ENCODE data around the gene STAB2. TPM values are rescaled to one million over a fixed set of nuclear protein-coding genes. Genes with fewer than 3 reads are reported as not detected.

The STAB2 gene
- total RNA-seq, 1 donor from 2014 or later, result 8.6 TPM

- DNase-seq, result no peak
These were observed 103.4 kb downstream of the STAB2 start for GRCh38 chr12:103690426-103690825.

- no peak for DNase-seq
These were observed 104.0 kb downstream of the STAB2 start for GRCh38 chr12:103691063-103691462.

DNA sequence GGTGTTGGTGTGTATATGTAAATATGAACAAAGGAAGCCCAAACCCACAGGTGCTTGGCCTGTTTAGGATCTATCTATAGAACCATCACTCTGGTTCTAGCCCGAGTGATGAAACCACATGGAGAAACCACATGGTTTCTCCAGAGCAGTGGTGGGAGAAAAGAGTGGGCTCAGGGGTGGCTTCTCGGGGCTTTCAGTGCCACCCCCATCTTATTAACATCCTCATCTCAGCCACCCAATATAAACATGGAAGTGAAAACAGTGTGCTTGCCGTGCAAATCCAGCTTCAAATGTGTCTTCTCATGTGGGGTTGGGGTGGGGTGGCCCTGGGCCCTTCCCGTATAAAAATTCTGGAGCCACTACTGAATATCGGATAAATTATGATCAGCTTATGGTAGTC is 109.0 kb downstream of the STAB2 start:
- DNase-seq, result no peak

- DNase-seq, result no peak
These were observed 111.1 kb downstream of the STAB2 start for GRCh38 chr12:103697971-103698751.

DNA sequence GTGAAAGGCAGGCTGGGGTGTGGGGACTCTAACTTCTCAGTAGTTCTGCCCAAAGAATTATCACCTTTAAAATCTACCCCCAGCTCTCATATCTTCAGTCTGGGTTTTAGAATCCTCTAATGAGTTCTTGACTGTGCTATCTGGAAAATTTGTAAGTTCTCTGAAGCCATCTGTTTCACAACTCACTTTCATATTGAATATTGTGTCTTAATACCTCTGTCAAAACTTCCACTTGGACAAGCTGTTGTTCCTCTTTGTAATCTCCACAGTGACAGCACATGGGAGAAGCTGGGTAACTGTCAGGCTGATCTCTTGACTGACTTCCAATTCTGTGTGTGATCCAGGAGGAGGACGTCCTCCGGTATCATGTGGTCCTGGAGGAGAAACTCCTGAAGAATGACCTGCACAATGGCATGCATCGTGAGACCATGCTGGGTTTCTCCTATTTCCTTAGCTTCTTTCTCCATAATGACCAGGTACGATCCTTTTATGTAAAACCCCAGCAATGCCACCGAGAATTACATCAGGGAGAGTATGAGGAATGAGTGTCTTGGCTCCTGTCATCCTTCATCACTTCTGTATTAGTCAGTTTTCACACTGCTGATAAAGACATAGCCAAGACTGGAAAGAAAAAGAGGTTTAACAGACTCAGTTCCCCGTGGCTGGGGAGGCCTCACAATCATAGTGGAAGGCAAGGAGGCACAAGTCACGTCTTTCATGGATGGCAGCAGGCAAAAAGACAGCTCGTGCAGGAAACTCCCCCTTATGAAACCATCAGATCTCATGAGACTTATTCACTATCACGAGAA is 111.9 kb downstream of the STAB2 start:
- no peak for DNase-seq

GRCh38 chr12:103705098-103705497 is 118.0 kb downstream of the STAB2 start:
- no peak for DNase-seq

GRCh38 chr12:103705927-103706326 is 118.9 kb downstream of the STAB2 start:
- DNase-seq, result no peak

GRCh38 chr12:103707446-103707845 is 120.4 kb downstream of the STAB2 start:
- peak; percentile 32 for DNase-seq

DNA sequence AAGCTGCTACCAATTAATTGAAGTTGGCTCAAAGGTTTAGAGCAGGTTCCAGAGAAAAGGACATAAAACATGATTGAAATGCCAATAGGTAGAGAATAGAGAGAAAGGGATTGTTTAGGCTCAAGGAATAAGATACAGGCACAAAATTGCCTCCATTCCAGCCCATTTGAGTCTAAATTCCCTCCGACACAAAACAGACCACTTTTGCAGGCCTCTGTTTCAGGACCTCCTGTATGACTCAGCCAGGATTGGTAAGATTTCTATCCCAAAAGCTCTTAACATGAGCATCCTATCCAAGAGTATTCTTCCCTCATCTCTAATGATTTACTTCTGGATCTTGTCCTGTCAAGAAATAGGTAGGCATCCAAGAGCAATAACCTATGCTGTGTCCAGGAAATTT is 123.5 kb downstream of the STAB2 start:
- peak; percentile 19 for DNase-seq

DNA sequence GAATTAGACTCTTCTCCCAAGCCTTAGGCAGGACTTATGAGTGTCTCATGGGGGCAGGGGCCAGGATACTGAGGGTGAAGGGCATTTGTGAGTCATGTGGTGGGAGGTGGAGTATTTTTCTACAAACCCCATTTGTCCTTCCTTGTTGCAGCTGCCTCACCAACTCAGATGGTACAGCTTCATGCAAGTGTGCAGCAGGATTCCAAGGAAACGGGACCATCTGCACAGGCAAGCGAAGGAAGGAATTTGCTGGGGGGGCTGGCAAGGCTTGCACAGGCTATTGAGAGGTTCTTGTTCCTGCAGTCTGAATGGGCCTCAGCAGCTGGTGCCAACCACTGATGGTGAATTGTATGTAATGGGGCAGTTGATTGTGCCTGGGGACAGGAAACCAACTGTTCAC is 125.1 kb downstream of the STAB2 start:
- peak; percentile 71 for DNase-seq

- DNase-seq, result no peak
These were observed 128.4 kb downstream of the STAB2 start for GRCh38 chr12:103715494-103715893.

DNA sequence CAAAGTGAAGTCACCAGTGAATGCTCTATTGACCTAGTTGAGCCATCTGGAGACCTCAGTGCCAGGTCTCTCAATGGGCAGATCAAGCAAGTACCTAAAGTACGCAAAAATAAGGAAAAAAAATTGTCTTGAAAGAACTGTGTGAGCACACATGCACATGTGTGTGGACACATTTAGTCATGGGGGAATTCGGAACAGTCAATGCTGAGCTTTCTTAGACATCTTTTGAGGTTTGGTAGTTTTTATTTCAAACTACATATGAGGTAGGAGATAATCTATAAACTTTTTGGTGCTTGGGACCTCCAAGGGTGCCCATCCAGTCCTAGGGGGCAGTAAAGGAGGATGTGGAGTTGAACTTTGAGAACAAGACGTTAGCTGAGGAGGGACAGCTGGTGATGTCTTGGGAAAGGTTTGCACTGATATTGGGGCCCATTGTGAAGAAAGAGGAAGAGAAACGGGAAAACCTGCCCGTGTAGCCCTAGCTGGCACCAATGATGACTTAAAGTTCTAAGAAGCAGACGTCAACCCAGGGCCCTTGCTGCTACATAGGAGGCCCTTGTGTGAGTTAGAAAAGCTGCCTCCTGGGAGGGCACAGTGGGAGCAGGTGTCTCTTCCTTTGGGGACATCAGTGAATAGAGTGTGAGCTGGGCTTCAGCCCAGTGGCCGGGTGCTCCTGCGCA is 129.6 kb downstream of the STAB2 start:
- no peak for DNase-seq

DNA sequence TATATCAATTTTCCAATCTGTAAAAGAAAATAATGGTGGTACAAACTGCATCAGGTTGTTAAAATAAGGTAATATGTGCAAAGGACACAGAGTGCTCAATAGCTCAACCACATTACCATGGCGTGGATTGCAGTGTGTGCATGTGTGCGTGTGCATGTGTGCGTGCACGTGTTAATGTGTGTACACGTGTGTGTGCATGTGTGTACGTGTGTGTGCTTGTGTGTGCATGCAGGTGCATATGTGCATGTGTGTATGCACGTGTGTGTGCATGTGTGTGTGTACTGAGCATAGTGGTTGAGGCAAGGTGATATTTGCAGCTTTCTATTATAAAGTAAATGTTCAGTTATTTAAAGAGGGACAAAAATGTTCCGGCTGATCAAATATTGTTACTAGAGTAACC is 138.3 kb downstream of the STAB2 start:
- DNase-seq, result no peak

GRCh38 chr12:103727638-103728037 is 140.6 kb downstream of the STAB2 start:
- no peak for DNase-seq

- no peak for DNase-seq
These were observed 141.2 kb downstream of the STAB2 start for GRCh38 chr12:103728323-103728722.

DNA sequence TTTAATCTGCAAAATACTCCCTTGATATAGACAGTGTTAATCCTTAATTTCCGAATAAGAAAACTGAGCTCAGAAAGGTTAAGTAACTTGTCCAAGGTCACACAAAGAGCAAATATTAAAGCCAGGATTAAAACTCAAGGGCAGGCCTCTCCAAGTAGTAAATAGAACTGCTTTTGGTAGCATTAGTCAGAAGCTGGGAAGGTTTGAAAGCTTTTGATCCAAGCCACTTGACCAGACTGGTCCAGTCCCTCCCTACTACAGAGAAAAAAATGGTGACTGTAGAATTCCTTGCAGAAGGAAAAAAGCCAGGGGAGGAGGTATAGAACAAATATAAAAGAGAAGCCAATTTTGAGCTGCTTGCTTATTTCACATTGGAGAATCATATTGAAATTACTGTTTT is 142.4 kb downstream of the STAB2 start:
- no peak for DNase-seq

DNA sequence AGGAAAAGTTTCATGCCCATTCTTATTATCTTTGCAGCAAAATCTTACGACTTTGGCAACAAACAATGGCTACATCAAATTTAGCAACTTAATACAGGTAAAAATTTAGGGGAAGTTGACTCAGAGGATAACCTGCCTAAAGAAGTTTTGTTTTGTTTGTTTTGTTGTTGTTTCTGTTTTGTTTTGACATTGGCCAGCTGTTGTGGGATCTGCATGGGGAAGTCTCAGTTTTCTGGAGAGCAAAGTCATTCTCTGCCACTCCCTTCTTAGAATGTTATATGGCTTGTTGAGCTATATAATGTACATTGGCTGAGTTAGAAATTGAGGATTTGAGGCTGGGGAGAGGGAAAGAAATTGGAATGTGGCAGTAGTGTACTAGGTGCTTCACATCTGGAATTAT is 144.5 kb downstream of the STAB2 start:
- DNase-seq, result no peak

GRCh38 chr12:103734863-103735262 is 147.8 kb downstream of the STAB2 start:
- DNase-seq, result no peak

GRCh38 chr12:103735291-103735690 is 148.2 kb downstream of the STAB2 start:
- no peak for DNase-seq

GRCh38 chr12:103736572-103736971 is 149.5 kb downstream of the STAB2 start:
- no peak for DNase-seq

GRCh38 chr12:103737881-103738280 is 150.8 kb downstream of the STAB2 start:
- DNase-seq, result no peak

DNA sequence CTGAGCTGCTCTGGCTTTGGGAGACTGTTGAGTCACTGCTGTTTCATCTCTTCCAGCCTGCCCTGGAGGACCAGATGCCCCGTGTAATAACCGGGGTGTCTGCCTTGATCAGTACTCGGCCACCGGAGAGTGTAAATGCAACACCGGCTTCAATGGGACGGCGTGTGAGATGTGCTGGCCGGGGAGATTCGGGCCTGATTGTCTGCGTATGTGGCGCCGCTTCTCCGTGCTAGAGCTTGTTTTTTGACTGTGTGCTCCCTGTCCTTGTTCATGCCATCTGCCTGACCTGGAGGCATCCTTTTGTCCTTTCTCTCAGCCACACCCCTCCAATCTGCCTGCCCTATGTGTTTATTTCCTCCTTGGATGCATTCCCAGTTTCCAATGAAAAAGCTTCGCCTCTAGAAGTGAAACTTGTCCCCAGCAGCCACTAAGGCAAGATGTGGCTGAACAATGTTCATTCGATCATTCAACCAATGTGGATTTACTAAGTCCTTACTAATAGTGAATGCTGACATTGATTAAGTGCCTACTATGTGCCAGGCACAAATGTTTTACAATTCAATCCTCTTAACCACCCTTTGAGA is 155.4 kb downstream of the STAB2 start:
- DNase-seq, result peak; percentile 37

- no peak for DNase-seq
These were observed 156.7 kb downstream of the STAB2 start for GRCh38 chr12:103743788-103744187.
